Colonic mucosa (tissue), 4 donors: ENCODE data around the gene ZNF511. TPM values are rescaled to one million over a fixed set of nuclear protein-coding genes. Genes with fewer than 3 reads are reported as not detected.

Experiments
- DNase-seq: peaks from one replicate; pipeline ENCODE4 v3.0.0-alpha.2; 2020
- H3K27ac ChIP-seq: fragments of 200-600 bp; one replicate; pipeline ENCODE4 v1.8.0; 2021
- H3K27me3 ChIP-seq: fragments of 200-600 bp; one replicate; pipeline ENCODE4 v1.8.0; 2021
- H3K36me3 ChIP-seq: fragments of 200-600 bp; one replicate; pipeline ENCODE4 v1.8.0; 2021
- H3K4me1 ChIP-seq: fragments of 200-600 bp; one replicate; pipeline ENCODE4 v1.8.0; 2021; ENCODE audit warnings: mild to moderate bottlenecking
- H3K4me3 ChIP-seq: fragments of 200-600 bp; one replicate; pipeline ENCODE4 v1.8.0; 2021
- H3K9ac ChIP-seq, 2 donors: one replicate each; pipeline ENCODE4 v1.7.0; 2013; ENCODE audit warnings: control low read depth in 2 of 2, low read depth in 2 of 2, low read length in 2 of 2
- H3K9me3 ChIP-seq: fragments of 200-600 bp; one replicate; pipeline ENCODE4 v1.8.0; 2021
- CTCF ChIP-seq: fragments of 200-600 bp; IDR thresholded peaks from one replicate; pipeline ENCODE4 v1.8.0; 2022; ENCODE audit warnings: antibody characterized with exemption, mild to moderate bottlenecking
- intact Hi-C: fragments of 100-400 bp; cut with DNase I; formaldehyde crosslinking; loops from one replicate; pipeline ENCODE4 v1.14.1; 2022
- total RNA-seq, 2 donors: library from RNA; stranded (reverse); fragmentation: NEBNext Ultra II Directional in 1 of 2; extraction: Animal tissue kit (Norgen Biotek cat#: 25700) in 1 of 2; gene quantifications; one replicate each; pipeline ENCODE4 v1.2.1, GENCODE V29; 2021
- donor health status: healthy.
- donor health status: DM: no; HTN: no; CAD: no.
- donor health status: DM: no; HTN: no; CAD: no.

Gene ZNF511
- total RNA-seq, 2 donors from 2014 or later, result 53.9 to 78.2 TPM

DNA sequence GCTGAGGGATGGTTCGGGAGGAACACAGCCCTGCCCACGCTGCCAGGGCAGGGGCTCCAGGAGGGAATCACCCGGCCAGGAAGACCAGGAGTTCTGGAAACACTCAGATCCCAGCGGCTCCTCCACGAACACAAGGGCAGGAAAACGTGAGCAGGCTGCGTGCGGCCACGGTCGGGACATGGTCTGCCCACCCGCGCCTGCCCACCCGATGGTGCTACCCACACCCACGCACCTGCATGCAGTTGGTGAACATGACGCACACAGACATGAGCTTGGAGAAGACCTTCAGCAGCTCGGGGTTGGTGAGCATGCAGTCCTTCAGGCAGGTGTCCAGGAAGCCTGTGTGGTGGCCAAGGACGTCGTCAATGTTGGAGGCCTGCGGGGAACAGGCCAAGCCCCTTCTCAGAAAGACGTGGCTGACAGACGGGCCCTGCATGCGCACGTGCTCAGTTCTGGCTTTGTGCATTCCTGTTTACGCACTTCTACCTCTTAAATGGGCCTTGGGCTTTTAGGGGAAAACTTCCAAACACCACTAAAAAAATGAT, 25.8 kb upstream of the ZNF511 start:
- H3K27me3 ChIP-seq, result no peaks in the 10 kb centered on the region
- TF ChIP-seq CTCF, result no peak
- intact Hi-C loops, result no loop called here
- DNase-seq, result no peak
- H3K9me3 ChIP-seq, result no peaks in the 10 kb centered on the region
- H3K36me3 ChIP-seq, result peaks cover 4% of the 10 kb centered on the region
- no peak overlapping the region for H3K27ac ChIP-seq
- no peaks in the 10 kb centered on the region for H3K4me1 ChIP-seq
- H3K4me3 ChIP-seq, result no peak overlapping the region
- H3K9ac ChIP-seq, result no peak overlapping the region

DNA sequence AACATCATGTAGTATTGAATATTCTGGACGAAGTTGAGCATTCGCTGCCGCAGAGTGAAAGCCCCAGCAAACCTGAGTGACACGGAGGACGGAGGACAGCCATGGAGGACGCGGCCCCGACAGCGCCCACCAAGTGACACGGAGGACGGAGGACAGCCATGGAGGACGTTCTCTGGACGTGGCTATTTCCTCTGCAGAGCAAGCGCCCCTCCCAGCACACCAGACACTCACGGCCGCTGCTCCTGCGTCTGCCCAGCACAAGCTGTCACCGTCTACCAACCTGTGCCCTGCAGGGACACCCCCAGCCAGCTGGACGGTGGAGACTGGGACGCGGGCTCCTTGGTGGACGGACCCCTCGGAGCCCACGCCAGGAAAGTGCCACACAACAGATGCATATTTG, 24.8 kb upstream of the ZNF511 start:
- Histone ChIP-seq H3K9me3 (no peaks in the 10 kb centered on the region), H3K9ac (no peak overlapping the region), H3K4me3 (no peak overlapping the region), H3K27me3 (no peaks in the 10 kb centered on the region), H3K36me3 (peaks cover 4% of the 10 kb centered on the region), H3K4me1 (no peaks in the 10 kb centered on the region), H3K27ac (no peak overlapping the region)
- intact Hi-C loops, result no loop called here
- DNase-seq, result no peak
- no peak for TF ChIP-seq CTCF

DNA sequence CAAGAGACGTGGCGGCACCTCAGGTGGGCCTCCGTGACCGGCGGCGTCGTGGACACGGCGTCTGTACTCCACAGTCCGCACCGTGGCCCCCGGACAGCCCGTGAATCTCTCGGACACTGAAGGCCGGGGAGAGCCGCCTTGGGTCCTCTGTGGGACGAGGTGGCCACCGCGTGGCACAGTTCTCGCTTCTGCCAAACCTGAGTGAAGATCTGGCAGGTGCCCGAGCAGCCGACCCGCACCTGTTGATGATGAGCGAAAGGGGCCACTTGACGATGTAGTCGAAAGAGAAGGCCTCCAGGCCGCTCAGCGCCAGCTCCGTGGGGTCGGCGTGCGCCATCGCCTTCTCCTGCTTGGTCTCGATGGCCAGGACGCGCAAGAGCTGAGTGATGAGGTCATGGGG, 23.5 kb upstream of the ZNF511 start:
- no peak for DNase-seq
- intact Hi-C loops, result no loop called here
- no peak overlapping the region for H3K4me3 ChIP-seq
- no peak for TF ChIP-seq CTCF
- H3K9me3 ChIP-seq, result no peaks in the 10 kb centered on the region
- H3K4me1 ChIP-seq, result no peaks in the 10 kb centered on the region
- H3K27ac ChIP-seq, result no peak overlapping the region
- H3K27me3 ChIP-seq, result no peaks in the 10 kb centered on the region
- H3K36me3 ChIP-seq, result peaks cover 4% of the 10 kb centered on the region
- H3K9ac ChIP-seq, result no peak overlapping the region

- no peak for TF ChIP-seq CTCF
- Histone ChIP-seq H3K4me1 (no peaks in the 10 kb centered on the region), H3K27ac (no peak overlapping the region), H3K36me3 (peaks cover 4% of the 10 kb centered on the region), H3K9me3 (no peaks in the 10 kb centered on the region), H3K9ac (no peak overlapping the region), H3K4me3 (no peak overlapping the region), H3K27me3 (no peaks in the 10 kb centered on the region)
- intact Hi-C loops, result no loop called here
- no peak for DNase-seq
Measured at GRCh38 chr10:133286366-133286765, 22.3 kb upstream of the ZNF511 start.

- H3K4me1 ChIP-seq, result no peaks in the 10 kb centered on the region
- H3K4me3 ChIP-seq, result no peak overlapping the region
- H3K36me3 ChIP-seq, result peaks cover 4% of the 10 kb centered on the region
- TF ChIP-seq CTCF, result no peak
- no peak overlapping the region for H3K9ac ChIP-seq
- no peaks in the 10 kb centered on the region for H3K27me3 ChIP-seq
- no peak for DNase-seq
- no peaks in the 10 kb centered on the region for H3K9me3 ChIP-seq
- H3K27ac ChIP-seq, result no peak overlapping the region
- intact Hi-C loops, result no loop called here
Measured at GRCh38 chr10:133287832-133288500, 20.7 kb upstream of the ZNF511 start.
